HepG2 (cell line): Measurements from ENCODE around the gene PRKAG3. TPM values are rescaled to one million over a fixed set of nuclear protein-coding genes. Genes with fewer than 3 reads are reported as not detected.

Source experiments
- CENPX ChIP-seq: sonication (generic); formaldehyde crosslinking; IDR thresholded peaks from 2 replicates; pipeline ENCODE4 v1.9.0; 2021; ENCODE audit warnings: mild to moderate bottlenecking, missing genetic modification reagents, moderate library complexity
- CTCF ChIP-seq: sonication (generic); formaldehyde crosslinking; IDR thresholded peaks from 2 replicates; pipeline ENCODE4 v1.5.0; 2020; ENCODE audit warnings: mild to moderate bottlenecking, missing genetic modification reagents, moderate library complexity
- DNMT3B ChIP-seq: conservative IDR thresholded peaks from 2 replicates; pipeline ENCODE4 v1.6.1; 2016; ENCODE audit warnings: missing biosample characterization, control low read depth
- DZIP1 ChIP-seq: sonication (generic); formaldehyde crosslinking; IDR thresholded peaks from 2 replicates; pipeline ENCODE4 v1.5.0; 2020; ENCODE audit warnings: mild to moderate bottlenecking, missing genetic modification reagents
- ETV6 ChIP-seq: sonication (generic); formaldehyde crosslinking; conservative IDR thresholded peaks from 2 replicates; pipeline ENCODE4 v1.4.0; 2020; ENCODE audit warnings: missing genetic modification reagents
- KLF6 ChIP-seq: IDR thresholded peaks from 2 replicates; pipeline ENCODE4 v1.8.0; 2016; ENCODE audit warnings: missing biosample characterization, missing genetic modification reagents
- LCORL ChIP-seq, 2 experiments: fragments of 450-650 bp in 1 of 2; sonication (generic) in 1 of 2; formaldehyde crosslinking in 1 of 2; IDR thresholded peaks; 2 replicates each; pipeline versions ENCODE4 v1.5.0 to v1.6.1; 2017 to 2020; ENCODE audit warnings: antibody characterized with exemption in 1 of 2, missing genetic modification reagents in 1 of 2
- MIXL1 ChIP-seq: IDR thresholded peaks from 2 replicates; pipeline ENCODE4 v1.6.1; 2016
- SRF ChIP-seq: IDR thresholded peaks from 2 replicates; pipeline ENCODE4 v1.6.1; 2011; ENCODE audit warnings: mild to moderate bottlenecking, low read depth, low read length, moderate library complexity
- TRIM24 ChIP-seq: sonication (generic); formaldehyde crosslinking; IDR thresholded peaks from 2 replicates; pipeline ENCODE4 v1.8.0; 2022; ENCODE audit warnings: mild to moderate bottlenecking, missing genetic modification reagents
- ZKSCAN1 ChIP-seq: fragments of 150-350 bp; IDR thresholded peaks from 2 replicates; pipeline ENCODE4 v1.6.1; 2014; ENCODE audit warnings: low read length
- ZNF335 ChIP-seq: sonication (generic); formaldehyde crosslinking; IDR thresholded peaks from 2 replicates; pipeline ENCODE4 v1.4.0; 2020; ENCODE audit warnings: missing genetic modification reagents
- ZNF382 ChIP-seq: sonication (generic); formaldehyde crosslinking; IDR thresholded peaks from 2 replicates; pipeline ENCODE4 v1.5.0; 2020; ENCODE audit warnings: missing genetic modification reagents, mild to moderate bottlenecking, borderline replicate concordance
- ZNF513 ChIP-seq: sonication (generic); formaldehyde crosslinking; conservative IDR thresholded peaks from 2 replicates; pipeline ENCODE4 v1.5.0; 2020; ENCODE audit warnings: missing genetic modification reagents
- ZNF609 ChIP-seq: sonication (generic); formaldehyde crosslinking; IDR thresholded peaks from 2 replicates; pipeline ENCODE4 v1.4.0; 2020; ENCODE audit warnings: mild to moderate bottlenecking, missing genetic modification reagents, borderline replicate concordance
- ZNF709 ChIP-seq: sonication (generic); formaldehyde crosslinking; IDR thresholded peaks from 2 replicates; pipeline ENCODE4 v1.5.0; 2020; ENCODE audit warnings: mild to moderate bottlenecking, missing genetic modification reagents
- ZNF891 ChIP-seq: sonication (generic); formaldehyde crosslinking; IDR thresholded peaks from 2 replicates; pipeline ENCODE4 v1.5.0; 2020; ENCODE audit warnings: mild to moderate bottlenecking, missing genetic modification reagents
- ZSCAN20 ChIP-seq: sonication (generic); formaldehyde crosslinking; IDR thresholded peaks from 2 replicates; pipeline ENCODE4 v1.4.0; 2020; ENCODE audit warnings: missing genetic modification reagents, mild to moderate bottlenecking, borderline replicate concordance
- ZSCAN22 ChIP-seq: sonication (generic); formaldehyde crosslinking; IDR thresholded peaks from 2 replicates; pipeline ENCODE4 v1.4.0; 2020; ENCODE audit warnings: mild to moderate bottlenecking, missing genetic modification reagents
- polyA plus RNA-seq, 8 experiments: library from polyadenylated mRNA; depleted of rRNA in 3 of 8; stranded (reverse) in 7 of 8; unstranded in 1 of 8; fragments of >200 nt; fragmentation: Illumina TruSeq in 4 of 8; extraction: Trizol in 4 of 8; gene quantifications; 2 replicates each; pipeline versions ENCODE4 v1.2.1 to v1.2.3, GENCODE V29; 2011 to 2016; ENCODE audit warnings: low read depth in 4 of 8, missing spikeins in 1 of 8, mixed read lengths in 1 of 8; ENCODE audit not compliant: insufficient read depth in 1 of 8
- total RNA-seq, 5 experiments: library from RNA; depleted of rRNA; stranded (reverse); fragments of >200 nt; fragmentation: Illumina TruSeq; extraction: Trizol; gene quantifications; 2 replicates each; pipeline ENCODE4 v1.2.3, GENCODE V29; 2016; ENCODE audit warnings: low read depth in 1 of 5

The PRKAG3 gene
- total and polyA plus RNA-seq, 2 of the 13 experiments (the other 11 are each of a cell fraction or from before 2014, with no cell fraction given), result not detected

GRCh38 chr2:218781691-218782527 lies 49.7 kb downstream of the PRKAG3 start, which contains the start of gene CYP27A1 (continued):
- TF ChIP-seq MIXL1 (CRISPR knock-in tag) (0 out of 2 replicates have a peak, but pooled peaks have one; percentile 22), ETV6 (peak; percentile 92), DZIP1 (CRISPR knock-in tag) (peak; percentile 80), ZNF709 (peak; percentile 95), ZSCAN20 (CRISPR knock-in tag) (peak; percentile 94), CENPX (CRISPR knock-in tag) (no peak), ZKSCAN1 (no peak), ZNF891 (CRISPR knock-in tag) (peak; percentile 93), CTCF (CRISPR knock-in tag) (no peak), KLF6 (CRISPR knock-in tag) (peak; percentile 77; the same call in 1 of the 2 replicates), ZSCAN22 (CRISPR knock-in tag) (peak; percentile 50; the same call in 1 of the 2 replicates), ZNF513 (CRISPR knock-in tag) (no peak), SRF (no peak), LCORL (IDR thresholded peaks at IDR 0.05) (no peak), LCORL (CRISPR knock-in tag; IDR thresholded peaks at IDR 0.05) (peak; percentile 86), ZNF335 (CRISPR knock-in tag) (no peak), ZNF609 (CRISPR knock-in tag) (peak; percentile 85), DNMT3B (CRISPR knock-in tag) (no peak), ZNF382 (no peak), TRIM24 (CRISPR knock-in tag) (no peak)
